Stromal cell of bone marrow (primary cell): ENCODE data around the gene IGF2R.
"Not testable (repeated sequence)": the region's sequence is repeated elsewhere in the genome, so short reads cannot be mapped to it uniquely, and the experiment has no call there.

Experiments
- DNase-seq: peaks from one replicate; pipeline ENCODE4 v3.0.0-alpha.2; 2012; ENCODE audit warnings: low read depth

The IGF2R gene

GRCh38 chr6:160077526-160077925, 108.6 kb downstream of the IGF2R start:
- no peak for DNase-seq

- DNase-seq: no peak
These were observed 110.2 kb downstream of the IGF2R start for GRCh38 chr6:160078883-160079685.

- DNase-seq: no peak
These were observed 110.8 kb downstream of the IGF2R start for GRCh38 chr6:160079686-160080043.

GRCh38 chr6:160080097-160080496, 111.2 kb downstream of the IGF2R start:
- no peak for DNase-seq

GRCh38 chr6:160081398-160081797, 112.5 kb downstream of the IGF2R start:
- DNase-seq: no peak

GRCh38 chr6:160082627-160083026, 113.7 kb downstream of the IGF2R start:
- DNase-seq: no peak

- DNase-seq: no peak
These were observed 115.4 kb downstream of the IGF2R start for GRCh38 chr6:160084198-160084776.

GRCh38 chr6:160085226-160085625, 116.3 kb downstream of the IGF2R start:
- no peak for DNase-seq

- no peak for DNase-seq
These were observed 117.0 kb downstream of the IGF2R start for GRCh38 chr6:160085713-160086505.

GRCh38 chr6:160086754-160087153, 117.9 kb downstream of the IGF2R start:
- no peak for DNase-seq

- DNase-seq: peak; percentile 88
These were observed 119.3 kb downstream of the IGF2R start for GRCh38 chr6:160088069-160088783.

- no peak for DNase-seq
These were observed 120.1 kb downstream of the IGF2R start for GRCh38 chr6:160088784-160089533.

- DNase-seq: no peak
These were observed 120.6 kb downstream of the IGF2R start for GRCh38 chr6:160089534-160089897.

- not testable (repeated sequence) for DNase-seq
These were observed 121.8 kb downstream of the IGF2R start for GRCh38 chr6:160090442-160091239.

- DNase-seq: not testable (repeated sequence)
These were observed 123.3 kb downstream of the IGF2R start for GRCh38 chr6:160092176-160092575.

GRCh38 chr6:160092602-160093001, 123.7 kb downstream of the IGF2R start:
- no peak for DNase-seq

GRCh38 chr6:160093061-160093460, 124.2 kb downstream of the IGF2R start:
- no peak for DNase-seq

- no peak for DNase-seq
These were observed 125.1 kb downstream of the IGF2R start for GRCh38 chr6:160093946-160094345.

GRCh38 chr6:160095146-160095845, 126.4 kb downstream of the IGF2R start:
- no peak for DNase-seq
